HCT116 (cell line): ENCODE results near the gene KBTBD8.

Experiments
- CTCF ChIP-seq, 3 experiments: fragments of 200-600 bp in 1 of 3; sonication (generic) in 1 of 3; IDR thresholded peaks in 2 of 3; conservative IDR thresholded peaks in 1 of 3; 2 replicates each; pipeline ENCODE4 v1.5.1; 2012 to 2017; ENCODE audit warnings: low read depth in 2 of 3, low read length in 2 of 3, antibody characterized with exemption in 1 of 3, borderline replicate concordance in 1 of 3, control low read depth in 1 of 3, mild to moderate bottlenecking in 1 of 3, mixed read lengths in 1 of 3, mixed run types in 1 of 3, moderate library complexity in 1 of 3; ENCODE audit not compliant: insufficient read depth in 1 of 3
- EGR1 ChIP-seq: IDR thresholded peaks from 2 replicates; pipeline ENCODE4 v1.6.1; 2012; ENCODE audit warnings: low read depth
- EZH2 ChIP-seq: fragments of 200-600 bp; sonication (generic); IDR thresholded peaks from 2 replicates; pipeline ENCODE4 v1.6.1; 2017; ENCODE audit warnings: antibody characterized with exemption, mixed run types
- EZH2phosphoT487 ChIP-seq: fragments of 200-600 bp; IDR thresholded peaks from 2 replicates; pipeline ENCODE4 v1.6.1; 2018; ENCODE audit warnings: antibody characterized with exemption, borderline replicate concordance
- MAX ChIP-seq: IDR thresholded peaks from 2 replicates; pipeline ENCODE4 v1.6.1; 2012
- POLR2A ChIP-seq: IDR thresholded peaks from 2 replicates; pipeline ENCODE4 v1.7.0; 2011; ENCODE audit warnings: borderline replicate concordance; ENCODE audit not compliant: insufficient read depth, insufficient read length; ENCODE audit errors: extremely low read depth
- POLR2AphosphoS5 ChIP-seq: IDR thresholded peaks from 2 replicates; pipeline ENCODE4 v1.6.1; 2011; ENCODE audit warnings: mild to moderate bottlenecking, low read depth, low read length, moderate library complexity
- RAD21 ChIP-seq: IDR thresholded peaks from 2 replicates; pipeline ENCODE4 v1.6.1; 2012; ENCODE audit warnings: low read depth, mild to moderate bottlenecking
- SIN3A ChIP-seq: IDR thresholded peaks from 2 replicates; pipeline ENCODE4 v1.6.1; 2012; ENCODE audit warnings: low read depth
- SP1 ChIP-seq: IDR thresholded peaks from 2 replicates; pipeline ENCODE4 v1.6.1; 2012; ENCODE audit warnings: low read depth
- SRF ChIP-seq: IDR thresholded peaks from 2 replicates; pipeline ENCODE4 v1.6.1; 2012; ENCODE audit warnings: low read depth
- ZBTB33 ChIP-seq: IDR thresholded peaks from 2 replicates; pipeline ENCODE4 v1.6.1; 2011; ENCODE audit warnings: mild to moderate bottlenecking, low read length, moderate library complexity; ENCODE audit not compliant: insufficient replicate concordance; ENCODE audit errors: extremely low read depth
- ZNF274 ChIP-seq: fragments of 200-500 bp; sonication (Bioruptor generic); IDR thresholded peaks from 2 replicates; pipeline ENCODE4 v1.6.1; 2014; ENCODE audit warnings: mild to moderate bottlenecking, low read depth, low read length, inconsistent platforms

GRCh38 chr3:66952357-66952756 is 45.8 kb upstream of the KBTBD8 start:
- no peak for TF ChIP-seq SP1
- no peak for TF ChIP-seq CTCF (IDR thresholded peaks at IDR 0.05 in 2 of 3, conservative IDR thresholded peaks at IDR 0.05 in 1 of 3; ENCODE audit: borderline replicate concordance in 1 of 3, insufficient read depth in 1 of 3, low read depth in 2 of 3, low read length in 2 of 3)
- TF ChIP-seq EZH2: no peak
- no peak for TF ChIP-seq MAX
- no peak for TF ChIP-seq EGR1
- no peak for TF ChIP-seq SIN3A
- no peak for TF ChIP-seq EZH2phosphoT487
- TF ChIP-seq POLR2A: no peak
- no peak for TF ChIP-seq POLR2AphosphoS5
- no peak for TF ChIP-seq ZNF274
- no peak for TF ChIP-seq ZBTB33
- TF ChIP-seq RAD21: no peak
- TF ChIP-seq SRF: no peak
